Activated naive CD8-positive, alpha-beta T cell treated with anti-CD3 and anti-CD28 coated beads for 36 hours (primary cell): ENCODE measurements around the gene PDE4B. TPM values are rescaled to one million over a fixed set of nuclear protein-coding genes. Genes with fewer than 3 reads are reported as not detected.

Experiments
- DNase-seq: peaks from one replicate; pipeline ENCODE4 v3.0.0; 2021
- H3K27ac Mint-ChIP-seq: one replicate; pipeline ENCODE4 v1.8.0; 2022; ENCODE audit warnings: mild to moderate bottlenecking, moderate library complexity, mixed read lengths
- H3K27me3 Mint-ChIP-seq: one replicate; pipeline ENCODE4 v1.8.0; 2022; ENCODE audit warnings: mild to moderate bottlenecking, mixed read lengths
- H3K36me3 Mint-ChIP-seq: one replicate; pipeline ENCODE4 v1.8.0; 2021; ENCODE audit warnings: mild to moderate bottlenecking, mixed read lengths
- H3K4me1 Mint-ChIP-seq: one replicate; pipeline ENCODE4 v1.8.0; 2021; ENCODE audit warnings: mixed read lengths
- H3K4me3 Mint-ChIP-seq: one replicate; pipeline ENCODE4 v1.8.0; 2022; ENCODE audit warnings: mild to moderate bottlenecking, moderate library complexity, mixed read lengths
- H3K9me3 Mint-ChIP-seq: one replicate; pipeline ENCODE4 v1.8.0; 2022; ENCODE audit warnings: mixed read lengths
- total RNA-seq, 2 experiments: library from RNA; stranded (reverse); gene quantifications; one replicate each; pipeline ENCODE4 v1.2.3, GENCODE V29; 2021

The PDE4B gene
- total RNA-seq, 2 experiments from 2014 or later = 22.3 to 24.6 TPM

- DNase-seq = no peak
- H3K4me1 Mint-ChIP-seq = peaks cover 30% of the 10 kb centered on the region
- H3K27me3 Mint-ChIP-seq = no peaks in the 10 kb centered on the region
- H3K36me3 Mint-ChIP-seq = peaks cover 2% of the 10 kb centered on the region
- no peak overlapping the region for H3K4me3 Mint-ChIP-seq
- no peaks in the 10 kb centered on the region for H3K9me3 Mint-ChIP-seq
- no peak overlapping the region for H3K27ac Mint-ChIP-seq
Measured at GRCh38 chr1:66246351-66247269, 453.9 kb downstream of the PDE4B start.

GRCh38 chr1:66247415-66248208, 454.9 kb downstream of the PDE4B start:
- Mint-ChIP-seq H3K27ac (no peak overlapping the region), H3K27me3 (no peaks in the 10 kb centered on the region), H3K4me3 (no peak overlapping the region), H3K4me1 (peaks cover 31% of the 10 kb centered on the region), H3K9me3 (no peaks in the 10 kb centered on the region), H3K36me3 (peaks cover 2% of the 10 kb centered on the region)
- no peak for DNase-seq

GRCh38 chr1:66248257-66248656, 455.6 kb downstream of the PDE4B start:
- Mint-ChIP-seq H3K36me3 (peaks cover 2% of the 10 kb centered on the region), H3K27me3 (no peaks in the 10 kb centered on the region), H3K4me1 (peaks cover 33% of the 10 kb centered on the region), H3K4me3 (no peak overlapping the region), H3K27ac (no peak overlapping the region), H3K9me3 (no peaks in the 10 kb centered on the region)
- no peak for DNase-seq

GRCh38 chr1:66248746-66249145, 456.1 kb downstream of the PDE4B start:
- Mint-ChIP-seq H3K27me3 (no peaks in the 10 kb centered on the region), H3K4me1 (peaks cover 35% of the 10 kb centered on the region), H3K27ac (no peak overlapping the region), H3K4me3 (no peak overlapping the region), H3K9me3 (no peaks in the 10 kb centered on the region), H3K36me3 (peaks cover 2% of the 10 kb centered on the region)
- no peak for DNase-seq

GRCh38 chr1:66250075-66250474, 457.4 kb downstream of the PDE4B start:
- Mint-ChIP-seq H3K9me3 (no peaks in the 10 kb centered on the region), H3K27ac (no peak overlapping the region), H3K4me1 (peaks cover 47% of the 10 kb centered on the region), H3K4me3 (no peak overlapping the region), H3K36me3 (peaks cover 2% of the 10 kb centered on the region), H3K27me3 (no peaks in the 10 kb centered on the region)
- DNase-seq = no peak

- Mint-ChIP-seq H3K27me3 (no peaks in the 10 kb centered on the region), H3K4me1 (peaks cover 49% of the 10 kb centered on the region), H3K36me3 (peaks cover 2% of the 10 kb centered on the region), H3K9me3 (no peaks in the 10 kb centered on the region), H3K27ac (no peak overlapping the region), H3K4me3 (no peak overlapping the region)
- DNase-seq = no peak
Measured at GRCh38 chr1:66250478-66250877, 457.8 kb downstream of the PDE4B start.

- DNase-seq = no peak
- no peak overlapping the region for H3K27ac Mint-ChIP-seq
- no peaks in the 10 kb centered on the region for H3K9me3 Mint-ChIP-seq
- no peak overlapping the region for H3K4me3 Mint-ChIP-seq
- H3K4me1 Mint-ChIP-seq = peaks cover 48% of the 10 kb centered on the region
- H3K36me3 Mint-ChIP-seq = peaks cover 2% of the 10 kb centered on the region
- H3K27me3 Mint-ChIP-seq = no peaks in the 10 kb centered on the region
Measured at GRCh38 chr1:66251546-66251945, 458.9 kb downstream of the PDE4B start.

- Mint-ChIP-seq H3K9me3 (no peaks in the 10 kb centered on the region), H3K27ac (no peak overlapping the region), H3K27me3 (no peaks in the 10 kb centered on the region), H3K4me1 (peaks cover 39% of the 10 kb centered on the region), H3K36me3 (no peaks in the 10 kb centered on the region), H3K4me3 (no peak overlapping the region)
- DNase-seq = no peak
Measured at GRCh38 chr1:66253330-66253921, 460.7 kb downstream of the PDE4B start.

GRCh38 chr1:66254785-66255184, 462.1 kb downstream of the PDE4B start:
- no peaks in the 10 kb centered on the region for H3K9me3 Mint-ChIP-seq
- DNase-seq = no peak
- H3K4me1 Mint-ChIP-seq = peaks cover 44% of the 10 kb centered on the region
- H3K4me3 Mint-ChIP-seq = no peak overlapping the region
- no peaks in the 10 kb centered on the region for H3K27me3 Mint-ChIP-seq
- H3K36me3 Mint-ChIP-seq = no peaks in the 10 kb centered on the region
- H3K27ac Mint-ChIP-seq = peak overlapping the region; percentile 46

- peaks cover 53% of the 10 kb centered on the region for H3K4me1 Mint-ChIP-seq
- no peak overlapping the region for H3K27ac Mint-ChIP-seq
- H3K27me3 Mint-ChIP-seq = no peaks in the 10 kb centered on the region
Measured at GRCh38 chr1:66256629-66257572, 464.2 kb downstream of the PDE4B start.

GRCh38 chr1:66258404-66259105, 465.9 kb downstream of the PDE4B start:
- Mint-ChIP-seq H3K4me1 (peaks cover 66% of the 10 kb centered on the region), H3K27ac (peak overlapping the region; percentile 42), H3K27me3 (no peaks in the 10 kb centered on the region), H3K36me3 (no peaks in the 10 kb centered on the region), H3K9me3 (no peaks in the 10 kb centered on the region), H3K4me3 (no peak overlapping the region)
- DNase-seq = no peak

More at GRCh38 chr1:66256629-66257572, 464.2 kb downstream of the PDE4B start:
- no peak overlapping the region for H3K4me3 Mint-ChIP-seq
- no peak for DNase-seq
- no peaks in the 10 kb centered on the region for H3K9me3 Mint-ChIP-seq
- H3K36me3 Mint-ChIP-seq = no peaks in the 10 kb centered on the region

GRCh38 chr1:66261364-66261763, 468.7 kb downstream of the PDE4B start:
- Mint-ChIP-seq H3K36me3 (no peaks in the 10 kb centered on the region), H3K9me3 (no peaks in the 10 kb centered on the region), H3K27ac (no peak overlapping the region), H3K4me3 (no peak overlapping the region), H3K27me3 (no peaks in the 10 kb centered on the region), H3K4me1 (peaks cover 70% of the 10 kb centered on the region)
- no peak for DNase-seq

- H3K4me3 Mint-ChIP-seq = no peak overlapping the region
- H3K9me3 Mint-ChIP-seq = no peaks in the 10 kb centered on the region
- H3K27ac Mint-ChIP-seq = no peak overlapping the region
- peaks cover 70% of the 10 kb centered on the region for H3K4me1 Mint-ChIP-seq
- no peaks in the 10 kb centered on the region for H3K27me3 Mint-ChIP-seq
- H3K36me3 Mint-ChIP-seq = no peaks in the 10 kb centered on the region
- DNase-seq = no peak
Measured at GRCh38 chr1:66262208-66262963, 469.7 kb downstream of the PDE4B start.
